ENCODE results near the gene ZBTB46.

DNA sequence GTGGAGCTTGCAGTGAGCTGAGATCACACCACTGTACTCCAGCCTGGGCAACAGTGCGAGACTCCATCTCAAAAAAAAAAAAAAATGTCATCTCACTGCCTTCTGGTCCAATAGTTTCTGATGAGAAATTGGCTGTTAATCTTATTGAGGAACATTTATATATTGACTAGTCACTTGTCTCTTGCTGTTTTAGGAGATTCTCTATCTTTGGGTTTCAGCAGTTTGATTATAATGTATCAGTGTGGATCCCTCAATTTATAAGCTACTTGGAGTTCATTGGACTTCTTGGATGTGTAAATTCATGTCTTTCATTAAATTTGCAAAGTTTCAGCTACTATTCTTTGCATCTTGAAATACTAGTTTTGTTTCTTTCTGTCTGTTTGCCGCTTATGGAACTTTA, 112.1 kb downstream of the ZBTB46 start:
- TF ChIP-seq, protein P1, sequence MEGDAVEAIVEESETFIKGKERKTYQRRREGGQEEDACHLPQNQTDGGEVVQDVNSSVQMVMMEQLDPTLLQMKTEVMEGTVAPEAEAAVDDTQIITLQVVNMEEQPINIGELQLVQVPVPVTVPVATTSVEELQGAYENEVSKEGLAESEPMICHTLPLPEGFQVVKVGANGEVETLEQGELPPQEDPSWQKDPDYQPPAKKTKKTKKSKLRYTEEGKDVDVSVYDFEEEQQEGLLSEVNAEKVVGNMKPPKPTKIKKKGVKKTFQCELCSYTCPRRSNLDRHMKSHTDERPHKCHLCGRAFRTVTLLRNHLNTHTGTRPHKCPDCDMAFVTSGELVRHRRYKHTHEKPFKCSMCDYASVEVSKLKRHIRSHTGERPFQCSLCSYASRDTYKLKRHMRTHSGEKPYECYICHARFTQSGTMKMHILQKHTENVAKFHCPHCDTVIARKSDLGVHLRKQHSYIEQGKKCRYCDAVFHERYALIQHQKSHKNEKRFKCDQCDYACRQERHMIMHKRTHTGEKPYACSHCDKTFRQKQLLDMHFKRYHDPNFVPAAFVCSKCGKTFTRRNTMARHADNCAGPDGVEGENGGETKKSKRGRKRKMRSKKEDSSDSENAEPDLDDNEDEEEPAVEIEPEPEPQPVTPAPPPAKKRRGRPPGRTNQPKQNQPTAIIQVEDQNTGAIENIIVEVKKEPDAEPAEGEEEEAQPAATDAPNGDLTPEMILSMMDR (IDR thresholded peaks at IDR 0.05) = no peak
- no peak for TF ChIP-seq ZFX (IDR thresholded peaks at IDR 0.05; ENCODE audit: borderline replicate concordance)

Measured in 22Rv1 (cell line).